Measurements from ENCODE around the gene ERVH48-1. TPM values are rescaled to one million over a fixed set of nuclear protein-coding genes. Genes with fewer than 3 reads are reported as not detected.
A peak's percentile ranks its signal among the peaks of the same experiment; 100 is the strongest.

ERVH48-1 gene
- total RNA-seq = not detected in 2 replicates
- long read RNA-seq = 0 reads

GRCh38 chr21:42925114-42925926 is at the start of gene ERVH48-1:
ERVH48-1 (minus strand) TSS chr21:42925630; CDS start chr21:42919006, 6,624 bp downstream.
- no peaks in the 10 kb centered on the region for H3K9me3 Mint-ChIP-seq (ENCODE audit: unreplicated experiment)

GRCh38 chr21:42973991-42974831 is 48.8 kb upstream of the ERVH48-1 start, which contains the start of gene PKNOX1:
PKNOX1 (plus strand) TSS chr21:42974562; CDS start chr21:43004382, 29,820 bp downstream.
- Mint-ChIP-seq H3K4me1 (ENCODE audit: unreplicated experiment) (peaks cover 18% of the 10 kb centered on the region), H3K4me3 (ENCODE audit: unreplicated experiment) (peak within 1 kb of the TSS; percentile 87), H3K27me3 (ENCODE audit: unreplicated experiment) (no peaks in the 10 kb centered on the region), H3K36me3 (ENCODE audit: unreplicated experiment) (peaks cover 10% of the 10 kb centered on the region), H3K9me3 (ENCODE audit: unreplicated experiment) (peaks cover 6% of the 10 kb centered on the region), H3K27ac (ENCODE audit: unreplicated experiment) (peak within 1 kb of the TSS; percentile 94)
- no peak for TF ChIP-seq CTCF (IDR thresholded peaks at IDR 0.05)
- peak; percentile 100 for DNase-seq (ENCODE audit: extremely low spot score, unreplicated experiment)

More at GRCh38 chr21:42925114-42925926, at the start of gene ERVH48-1:
- no peak for DNase-seq (ENCODE audit: extremely low spot score, unreplicated experiment)
- peaks cover 11% of the 10 kb centered on the region for H3K4me1 Mint-ChIP-seq (ENCODE audit: unreplicated experiment)
- no peaks in the 10 kb centered on the region for H3K36me3 Mint-ChIP-seq (ENCODE audit: unreplicated experiment)
- TF ChIP-seq CTCF (IDR thresholded peaks at IDR 0.05) = no peak
- H3K27me3 Mint-ChIP-seq (ENCODE audit: unreplicated experiment) = no peaks in the 10 kb centered on the region
- no peak within 1 kb of the TSS for H3K27ac Mint-ChIP-seq (ENCODE audit: unreplicated experiment)
- H3K4me3 Mint-ChIP-seq (ENCODE audit: unreplicated experiment) = no peak within 1 kb of the TSS

- peaks cover 18% of the 10 kb centered on the region for H3K4me1 Mint-ChIP-seq (ENCODE audit: unreplicated experiment)
- peak overlapping the region; percentile 71 for H3K4me3 Mint-ChIP-seq (ENCODE audit: unreplicated experiment)
- peaks cover 6% of the 10 kb centered on the region for H3K9me3 Mint-ChIP-seq (ENCODE audit: unreplicated experiment)
- peaks cover 8% of the 10 kb centered on the region for H3K36me3 Mint-ChIP-seq (ENCODE audit: unreplicated experiment)
- peak overlapping the region; percentile 73 for H3K27ac Mint-ChIP-seq (ENCODE audit: unreplicated experiment)
- DNase-seq (ENCODE audit: extremely low spot score, unreplicated experiment) = no peak
- no peaks in the 10 kb centered on the region for H3K27me3 Mint-ChIP-seq (ENCODE audit: unreplicated experiment)
- TF ChIP-seq CTCF (IDR thresholded peaks at IDR 0.05) = no peak
Observed at GRCh38 chr21:42973309-42973990, 48.0 kb upstream of the ERVH48-1 start.

- Mint-ChIP-seq H3K36me3 (ENCODE audit: unreplicated experiment) (peaks cover 6% of the 10 kb centered on the region), H3K27me3 (ENCODE audit: unreplicated experiment) (no peaks in the 10 kb centered on the region), H3K4me1 (ENCODE audit: unreplicated experiment) (peaks cover 13% of the 10 kb centered on the region), H3K4me3 (ENCODE audit: unreplicated experiment) (no peak overlapping the region), H3K9me3 (ENCODE audit: unreplicated experiment) (peaks cover 2% of the 10 kb centered on the region), H3K27ac (ENCODE audit: unreplicated experiment) (no peak overlapping the region)
- no peak for TF ChIP-seq CTCF (IDR thresholded peaks at IDR 0.05)
- DNase-seq (ENCODE audit: extremely low spot score, unreplicated experiment) = no peak
Observed at GRCh38 chr21:42971897-42972275, 46.5 kb upstream of the ERVH48-1 start.
